Measurements from ENCODE around the gene EPB41. TPM values are rescaled to one million over a fixed set of nuclear protein-coding genes. Genes with fewer than 3 reads are reported as not detected.
"Not testable (repeated sequence)": the region's sequence is repeated elsewhere in the genome, so short reads cannot be mapped to it uniquely, and the experiment has no call there.

Gene EPB41
- 17.3 and 17.5 TPM in 2 replicates for total RNA-seq (2014; rRNA removed; shearing (Covaris generic); ENCODE audit: low replicate concordance)

DNA sequence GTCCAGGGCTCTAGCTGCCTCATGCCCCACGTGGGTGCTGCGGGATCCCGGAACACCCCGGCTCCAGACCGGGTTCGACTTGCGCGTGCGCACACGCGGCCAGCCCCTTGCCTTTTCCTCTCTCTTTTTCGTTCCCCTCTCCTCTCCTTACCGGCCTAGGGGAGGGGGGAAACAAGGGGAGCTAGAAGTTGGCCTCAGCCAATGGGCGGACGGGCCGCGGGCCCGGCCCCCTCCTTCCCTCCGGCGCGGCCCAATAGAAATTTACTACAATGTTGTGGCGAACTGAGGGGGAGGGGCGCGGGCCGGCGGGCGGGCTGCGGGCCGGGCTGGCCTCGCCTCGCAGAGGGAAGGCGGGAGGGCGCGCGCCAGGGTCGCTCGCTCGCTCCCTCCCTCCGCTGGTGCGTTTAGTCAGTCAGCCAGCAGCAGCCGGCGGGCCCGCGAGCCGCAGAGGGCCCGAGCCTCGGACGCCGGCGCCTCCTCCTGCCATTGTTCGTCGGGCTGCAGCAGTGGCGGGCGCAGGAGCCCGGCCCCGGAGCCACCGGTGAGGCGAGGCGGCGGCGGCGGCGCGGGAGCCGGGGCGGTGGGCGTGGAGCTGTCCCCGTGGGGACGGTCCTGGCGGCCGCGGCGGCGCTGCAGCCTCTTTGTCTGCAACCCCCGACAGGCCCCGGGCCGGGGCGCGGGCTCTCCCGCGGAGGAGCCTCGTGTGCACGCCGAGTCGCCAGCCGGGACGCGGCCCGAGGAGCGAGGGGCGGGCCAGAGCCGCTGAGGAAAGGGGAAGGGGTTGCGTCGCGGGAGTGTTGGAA, at the start of gene EPB41:
TSS of gene EPB41 (plus strand) at position 342 of the 803 bp plus-strand sequence. CDS start 72,869 bp downstream, outside the sequence.
- Histone ChIP-seq H3K4me2 (ENCODE audit: low read depth, low read length, poor library complexity, severe bottlenecking) (peak within 1 kb of the TSS; percentile 75), H3K9ac (ENCODE audit: low read length) (peak within 1 kb of the TSS; percentile 72), H3K79me2 (ENCODE audit: low read length) (no peaks in the 10 kb centered on the region), H3K4me1 (ENCODE audit: low read length) (peaks cover 22% of the 10 kb centered on the region), H3K9me3 (ENCODE audit: low read length) (no peaks in the 10 kb centered on the region), H3K27ac (ENCODE audit: low read length) (no peak within 1 kb of the TSS), H2AFZ (ENCODE audit: low read length) (peak within 1 kb of the TSS; percentile 96), H3K4me3 (ENCODE audit: low read length) (peak within 1 kb of the TSS; percentile 72), H3K36me3 (ENCODE audit: insufficient read depth, low read length) (no peaks in the 10 kb centered on the region), H3K27me3 (ENCODE audit: low read length) (no peaks in the 10 kb centered on the region), H3K9me2 (replicated peaks; ENCODE audit: insufficient read depth, low read length) (no peaks in the 10 kb centered on the region), H4K20me1 (ENCODE audit: insufficient read depth, low read depth, low read length) (peaks cover 5% of the 10 kb centered on the region; the same call in 1 of the 2 replicates)
- peak; percentile 98 for DNase-seq

- H3K4me3 ChIP-seq (ENCODE audit: low read length): no peak overlapping the region
- no peak overlapping the region for H3K27ac ChIP-seq (ENCODE audit: low read length)
- no peaks in the 10 kb centered on the region for H3K4me1 ChIP-seq (ENCODE audit: low read length)
- H3K4me2 ChIP-seq (ENCODE audit: low read depth, low read length, poor library complexity, severe bottlenecking): no peak overlapping the region
- H3K27me3 ChIP-seq (ENCODE audit: low read length): no peaks in the 10 kb centered on the region
- no peaks in the 10 kb centered on the region for H3K36me3 ChIP-seq (ENCODE audit: insufficient read depth, low read length)
- no peaks in the 10 kb centered on the region for H3K9me3 ChIP-seq (ENCODE audit: low read length)
- H3K9me2 ChIP-seq (replicated peaks; ENCODE audit: insufficient read depth, low read length): no peaks in the 10 kb centered on the region
- H3K9ac ChIP-seq (ENCODE audit: low read length): no peak overlapping the region
- H2AFZ ChIP-seq (ENCODE audit: low read length): no peak overlapping the region
- DNase-seq: no peak
- H3K79me2 ChIP-seq (ENCODE audit: low read length): no peaks in the 10 kb centered on the region
- H4K20me1 ChIP-seq (ENCODE audit: insufficient read depth, low read depth, low read length): no peaks in the 10 kb centered on the region
Observed at GRCh38 chr1:28864695-28865094, 49.7 kb upstream of the EPB41 start.

DNA sequence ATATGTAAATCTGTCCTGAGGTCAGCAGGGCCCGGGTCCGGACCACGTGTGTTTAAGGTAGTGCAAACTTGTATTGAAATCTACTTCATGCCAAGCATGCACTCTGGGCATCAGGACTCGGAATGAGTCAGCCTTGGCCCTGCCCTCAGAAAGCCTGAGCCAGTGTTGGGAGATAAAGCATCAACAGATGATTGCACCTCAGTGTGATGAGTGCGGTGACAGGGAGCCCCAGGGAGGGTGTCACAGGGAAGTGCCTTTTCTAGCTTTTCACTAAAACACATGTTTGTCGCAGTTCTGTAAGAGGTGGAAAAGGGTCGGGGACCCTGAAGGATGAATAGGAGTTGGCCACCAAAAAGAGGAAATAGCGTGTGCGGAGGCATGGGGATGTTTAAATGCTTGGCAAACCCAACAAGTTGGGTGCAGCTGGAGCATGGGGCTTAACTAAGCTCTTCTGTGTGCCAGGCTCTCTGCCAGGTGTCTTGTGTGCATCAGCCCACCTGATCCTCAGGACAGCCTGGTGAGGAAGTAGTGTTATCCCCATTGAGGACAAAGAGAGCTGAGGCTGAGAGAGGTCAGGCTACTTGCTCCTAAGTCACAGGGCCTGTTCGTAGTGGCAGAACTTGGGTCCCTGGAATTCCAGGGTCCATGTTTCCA, 48.2 kb upstream of the EPB41 start:
- Histone ChIP-seq H3K79me2 (ENCODE audit: low read length) (no peaks in the 10 kb centered on the region), H3K4me1 (ENCODE audit: low read length) (no peaks in the 10 kb centered on the region), H2AFZ (ENCODE audit: low read length) (no peak overlapping the region), H4K20me1 (ENCODE audit: insufficient read depth, low read depth, low read length) (no peaks in the 10 kb centered on the region), H3K9ac (ENCODE audit: low read length) (no peak overlapping the region), H3K9me3 (ENCODE audit: low read length) (no peaks in the 10 kb centered on the region), H3K4me2 (ENCODE audit: low read depth, low read length, poor library complexity, severe bottlenecking) (no peak overlapping the region), H3K27me3 (ENCODE audit: low read length) (no peaks in the 10 kb centered on the region), H3K27ac (ENCODE audit: low read length) (no peak overlapping the region), H3K4me3 (ENCODE audit: low read length) (no peak overlapping the region), H3K9me2 (replicated peaks; ENCODE audit: insufficient read depth, low read length) (no peaks in the 10 kb centered on the region), H3K36me3 (ENCODE audit: insufficient read depth, low read length) (no peaks in the 10 kb centered on the region)
- peak; percentile 46 for DNase-seq

DNA sequence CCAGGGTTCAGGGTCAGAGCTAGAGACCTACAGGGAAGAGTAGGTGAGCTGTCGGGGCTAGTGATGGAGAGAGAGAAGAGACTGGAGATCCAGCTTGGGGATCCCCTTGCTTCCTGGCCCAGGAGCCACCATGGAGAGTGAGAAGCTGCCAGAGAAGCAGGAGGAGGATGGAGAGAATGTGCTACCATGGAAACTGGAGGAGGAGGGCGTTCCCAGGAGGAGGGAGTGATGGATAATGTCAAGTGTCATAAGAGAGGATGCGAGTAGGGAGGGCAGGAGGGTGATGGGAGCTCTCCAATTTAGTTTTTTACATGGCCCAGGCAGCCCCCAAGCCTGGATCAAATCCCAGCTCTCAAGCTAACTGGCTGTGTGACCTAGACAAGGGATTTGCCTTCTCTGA, 46.5 kb upstream of the EPB41 start:
- no peaks in the 10 kb centered on the region for H3K9me2 ChIP-seq (replicated peaks; ENCODE audit: insufficient read depth, low read length)
- H3K27me3 ChIP-seq (ENCODE audit: low read length): no peaks in the 10 kb centered on the region
- no peak overlapping the region for H3K4me3 ChIP-seq (ENCODE audit: low read length)
- H2AFZ ChIP-seq (ENCODE audit: low read length): no peak overlapping the region
- H3K9me3 ChIP-seq (ENCODE audit: low read length): no peaks in the 10 kb centered on the region
- H3K79me2 ChIP-seq (ENCODE audit: low read length): no peaks in the 10 kb centered on the region
- H3K4me1 ChIP-seq (ENCODE audit: low read length): no peaks in the 10 kb centered on the region
- no peak for DNase-seq
- H3K36me3 ChIP-seq (ENCODE audit: insufficient read depth, low read length): no peaks in the 10 kb centered on the region
- H3K27ac ChIP-seq (ENCODE audit: low read length): no peak overlapping the region
- H3K4me2 ChIP-seq (ENCODE audit: low read depth, low read length, poor library complexity, severe bottlenecking): no peak overlapping the region
- H3K9ac ChIP-seq (ENCODE audit: low read length): no peak overlapping the region
- no peaks in the 10 kb centered on the region for H4K20me1 ChIP-seq (ENCODE audit: insufficient read depth, low read depth, low read length)

- no peaks in the 10 kb centered on the region for H3K9me2 ChIP-seq (replicated peaks; ENCODE audit: insufficient read depth, low read length)
- no peaks in the 10 kb centered on the region for H3K4me1 ChIP-seq (ENCODE audit: low read length)
- no peak overlapping the region for H2AFZ ChIP-seq (ENCODE audit: low read length)
- no peaks in the 10 kb centered on the region for H3K36me3 ChIP-seq (ENCODE audit: insufficient read depth, low read length)
- H3K4me2 ChIP-seq (ENCODE audit: low read depth, low read length, poor library complexity, severe bottlenecking): no peak overlapping the region
- no peak overlapping the region for H3K4me3 ChIP-seq (ENCODE audit: low read length)
- H3K79me2 ChIP-seq (ENCODE audit: low read length): no peaks in the 10 kb centered on the region
- no peaks in the 10 kb centered on the region for H4K20me1 ChIP-seq (ENCODE audit: insufficient read depth, low read depth, low read length)
- no peaks in the 10 kb centered on the region for H3K9me3 ChIP-seq (ENCODE audit: low read length)
- H3K27ac ChIP-seq (ENCODE audit: low read length): no peak overlapping the region
- no peak for DNase-seq
- H3K27me3 ChIP-seq (ENCODE audit: low read length): no peaks in the 10 kb centered on the region
- H3K9ac ChIP-seq (ENCODE audit: low read length): no peak overlapping the region
Observed at GRCh38 chr1:28869952-28870351, 44.4 kb upstream of the EPB41 start.

- DNase-seq: no peak
- Histone ChIP-seq H4K20me1 (ENCODE audit: insufficient read depth, low read depth, low read length) (no peaks in the 10 kb centered on the region), H3K4me2 (ENCODE audit: low read depth, low read length, poor library complexity, severe bottlenecking) (no peak overlapping the region), H3K36me3 (ENCODE audit: insufficient read depth, low read length) (no peaks in the 10 kb centered on the region), H3K27ac (ENCODE audit: low read length) (no peak overlapping the region), H3K27me3 (ENCODE audit: low read length) (no peaks in the 10 kb centered on the region), H3K9me2 (replicated peaks; ENCODE audit: insufficient read depth, low read length) (no peaks in the 10 kb centered on the region), H3K4me3 (ENCODE audit: low read length) (no peak overlapping the region), H3K79me2 (ENCODE audit: low read length) (no peaks in the 10 kb centered on the region), H3K4me1 (ENCODE audit: low read length) (no peaks in the 10 kb centered on the region), H3K9ac (ENCODE audit: low read length) (no peak overlapping the region), H2AFZ (ENCODE audit: low read length) (no peak overlapping the region), H3K9me3 (ENCODE audit: low read length) (no peaks in the 10 kb centered on the region)
Observed at GRCh38 chr1:28871631-28872401, 42.6 kb upstream of the EPB41 start.

DNA sequence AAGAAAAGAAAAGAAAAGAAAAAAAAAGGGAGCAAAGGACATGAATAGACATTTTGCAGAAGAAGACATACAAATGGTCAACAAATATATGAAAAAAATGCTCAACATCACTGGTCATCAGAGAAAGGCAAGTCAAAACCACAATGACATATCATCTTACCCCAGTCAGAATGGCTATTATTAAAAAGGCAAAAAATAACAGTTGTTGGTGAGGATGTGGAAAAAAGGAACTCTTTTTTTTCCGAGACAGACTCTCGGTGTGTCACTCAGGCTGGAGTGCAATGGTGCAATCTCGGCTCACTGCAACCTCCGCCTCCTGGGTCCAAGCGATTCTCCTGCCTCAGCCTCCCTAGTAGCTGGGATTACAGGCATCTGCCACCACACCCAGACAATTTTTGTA, 39.2 kb upstream of the EPB41 start:
- H3K4me1 ChIP-seq (ENCODE audit: low read length); H2AFZ ChIP-seq (ENCODE audit: low read length); H3K9me2 ChIP-seq (replicated peaks; ENCODE audit: insufficient read depth, low read length); H3K9ac ChIP-seq (ENCODE audit: low read length); H3K79me2 ChIP-seq (ENCODE audit: low read length); H3K9me3 ChIP-seq (ENCODE audit: low read length); H3K4me3 ChIP-seq (ENCODE audit: low read length); H3K36me3 ChIP-seq (ENCODE audit: insufficient read depth, low read length); H4K20me1 ChIP-seq (ENCODE audit: insufficient read depth, low read depth, low read length); H3K27me3 ChIP-seq (ENCODE audit: low read length); H3K27ac ChIP-seq (ENCODE audit: low read length); DNase-seq; H3K4me2 ChIP-seq (ENCODE audit: low read depth, low read length, poor library complexity, severe bottlenecking): not testable (repeated sequence)

Measured in Karpas-422 (cell line).